HepG2 (cell line): ENCODE data around the gene RNF40. TPM values are rescaled to one million over a fixed set of nuclear protein-coding genes. Genes with fewer than 3 reads are reported as not detected.
A peak's percentile ranks its signal among the peaks of the same experiment; 100 is the strongest.

Source experiments
- ARNT ChIP-seq: fragments of 450-650 bp; IDR thresholded peaks from 2 replicates; pipeline ENCODE4 v1.6.1; 2017
- CHD4 ChIP-seq: fragments of 200-600 bp; sonication (generic); IDR thresholded peaks from 2 replicates; pipeline ENCODE4 v1.7.0; 2017; ENCODE audit warnings: mild to moderate bottlenecking, low read length, borderline replicate concordance
- ESRRA ChIP-seq: sonication (generic); formaldehyde crosslinking; IDR thresholded peaks from 2 replicates; pipeline ENCODE4 v1.5.1; 2020; ENCODE audit warnings: mild to moderate bottlenecking, low read depth, missing genetic modification reagents
- KDM1A ChIP-seq: IDR thresholded peaks from 2 replicates; pipeline ENCODE4 v1.6.1; 2016; ENCODE audit warnings: missing compliant biosample characterization
- NFE2 ChIP-seq: sonication (generic); formaldehyde crosslinking; IDR thresholded peaks from 2 replicates; pipeline ENCODE4 v1.4.0; 2020; ENCODE audit warnings: missing genetic modification reagents
- RNF2 ChIP-seq: fragments of 450-650 bp; conservative IDR thresholded peaks from 2 replicates; pipeline ENCODE4 v1.6.1; 2016; ENCODE audit warnings: low read depth
- SALL2 ChIP-seq: sonication (generic); formaldehyde crosslinking; IDR thresholded peaks from 2 replicates; pipeline ENCODE4 v1.8.1; 2023; ENCODE audit warnings: mild to moderate bottlenecking, missing genetic modification reagents, inconsistent platforms
- ZFP62 ChIP-seq: sonication (generic); formaldehyde crosslinking; IDR thresholded peaks from 2 replicates; pipeline ENCODE4 v1.4.0; 2020; ENCODE audit warnings: missing genetic modification reagents
- ZNF382 ChIP-seq: sonication (generic); formaldehyde crosslinking; IDR thresholded peaks from 2 replicates; pipeline ENCODE4 v1.5.0; 2020; ENCODE audit warnings: missing genetic modification reagents, mild to moderate bottlenecking, borderline replicate concordance
- ZNF383 ChIP-seq: sonication (generic); formaldehyde crosslinking; IDR thresholded peaks from 2 replicates; pipeline ENCODE4 v1.4.0; 2020; ENCODE audit warnings: missing genetic modification reagents, mild to moderate bottlenecking, borderline replicate concordance
- polyA plus RNA-seq, 8 experiments: library from polyadenylated mRNA; depleted of rRNA in 3 of 8; stranded (reverse) in 7 of 8; unstranded in 1 of 8; fragments of >200 nt; fragmentation: Illumina TruSeq in 4 of 8; extraction: Trizol in 4 of 8; gene quantifications; 2 replicates each; pipeline versions ENCODE4 v1.2.1 to v1.2.3, GENCODE V29; 2011 to 2016; ENCODE audit warnings: low read depth in 4 of 8, missing spikeins in 1 of 8, mixed read lengths in 1 of 8; ENCODE audit not compliant: insufficient read depth in 1 of 8
- total RNA-seq, 5 experiments: library from RNA; depleted of rRNA; stranded (reverse); fragments of >200 nt; fragmentation: Illumina TruSeq; extraction: Trizol; gene quantifications; 2 replicates each; pipeline ENCODE4 v1.2.3, GENCODE V29; 2016; ENCODE audit warnings: low read depth in 1 of 5
- TF ChIP-seq, protein P1 (sequence below): sonication (generic); formaldehyde crosslinking; IDR thresholded peaks from 2 replicates; pipeline ENCODE4 v1.9.0; 2021; ENCODE audit warnings: mild to moderate bottlenecking, missing genetic modification reagents
- TF ChIP-seq, protein P2 (sequence below): sonication (generic); formaldehyde crosslinking; IDR thresholded peaks from 2 replicates; pipeline ENCODE4 v1.4.0; 2020; ENCODE audit warnings: mild to moderate bottlenecking, missing genetic modification reagents
- TF ChIP-seq, protein P3 (sequence below): sonication (generic); formaldehyde crosslinking; IDR thresholded peaks from 2 replicates; pipeline ENCODE4 v1.5.1; 2020; ENCODE audit warnings: missing genetic modification reagents, mild to moderate bottlenecking, borderline replicate concordance
- TF ChIP-seq, protein P4 (sequence below): sonication (generic); formaldehyde crosslinking; IDR thresholded peaks from 2 replicates; pipeline ENCODE4 v1.4.0; 2020; ENCODE audit warnings: missing genetic modification reagents

Gene RNF40
- total and polyA plus RNA-seq, 2 of the 13 experiments (the other 11 are each of a cell fraction or from before 2014, with no cell fraction given) = 84.0 to 85.6 TPM

DNA sequence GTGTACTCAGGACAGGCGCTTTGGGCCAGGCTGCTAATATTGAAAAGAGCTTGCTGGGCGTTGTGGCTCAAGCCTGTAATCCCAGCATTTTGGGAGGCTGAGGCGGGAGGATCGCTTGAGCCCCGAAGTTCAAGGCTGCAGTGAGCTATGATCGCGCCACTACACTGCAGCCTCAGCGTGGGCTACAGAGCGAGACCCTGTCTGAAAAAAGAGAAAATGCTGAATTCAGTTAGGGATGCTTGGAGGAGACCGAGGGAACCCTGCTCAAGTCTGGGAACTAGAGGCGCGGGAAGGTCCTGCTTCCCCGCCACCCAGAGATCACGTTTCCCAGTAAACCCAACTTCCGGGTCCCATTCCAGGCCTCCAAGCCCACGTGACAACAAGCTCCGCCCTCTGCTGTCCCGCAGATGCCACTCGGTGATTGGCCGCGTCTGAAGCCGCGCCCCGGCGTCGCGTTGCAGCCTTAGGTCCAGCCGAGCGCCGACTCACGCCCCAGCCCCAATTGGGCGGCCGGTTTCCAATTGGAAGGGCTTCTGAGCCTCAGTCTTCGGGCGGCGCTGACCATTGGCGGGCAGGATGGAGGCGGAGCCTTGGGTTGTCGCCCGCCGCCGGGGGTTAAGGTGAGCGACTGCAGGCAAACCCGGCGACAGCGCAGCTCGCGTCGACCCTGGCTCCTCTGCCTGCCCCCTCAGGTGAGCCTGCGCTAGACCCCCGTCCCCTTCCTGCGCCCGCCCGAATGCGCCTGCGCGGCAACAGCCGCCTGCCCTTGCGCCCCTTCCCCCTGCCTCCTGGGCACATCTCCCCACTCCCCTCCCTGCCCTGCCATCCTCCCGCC, 14.1 kb upstream of the RNF40 start, which contains the start of gene PHKG2 (continued):
- TF ChIP-seq, protein P1, sequence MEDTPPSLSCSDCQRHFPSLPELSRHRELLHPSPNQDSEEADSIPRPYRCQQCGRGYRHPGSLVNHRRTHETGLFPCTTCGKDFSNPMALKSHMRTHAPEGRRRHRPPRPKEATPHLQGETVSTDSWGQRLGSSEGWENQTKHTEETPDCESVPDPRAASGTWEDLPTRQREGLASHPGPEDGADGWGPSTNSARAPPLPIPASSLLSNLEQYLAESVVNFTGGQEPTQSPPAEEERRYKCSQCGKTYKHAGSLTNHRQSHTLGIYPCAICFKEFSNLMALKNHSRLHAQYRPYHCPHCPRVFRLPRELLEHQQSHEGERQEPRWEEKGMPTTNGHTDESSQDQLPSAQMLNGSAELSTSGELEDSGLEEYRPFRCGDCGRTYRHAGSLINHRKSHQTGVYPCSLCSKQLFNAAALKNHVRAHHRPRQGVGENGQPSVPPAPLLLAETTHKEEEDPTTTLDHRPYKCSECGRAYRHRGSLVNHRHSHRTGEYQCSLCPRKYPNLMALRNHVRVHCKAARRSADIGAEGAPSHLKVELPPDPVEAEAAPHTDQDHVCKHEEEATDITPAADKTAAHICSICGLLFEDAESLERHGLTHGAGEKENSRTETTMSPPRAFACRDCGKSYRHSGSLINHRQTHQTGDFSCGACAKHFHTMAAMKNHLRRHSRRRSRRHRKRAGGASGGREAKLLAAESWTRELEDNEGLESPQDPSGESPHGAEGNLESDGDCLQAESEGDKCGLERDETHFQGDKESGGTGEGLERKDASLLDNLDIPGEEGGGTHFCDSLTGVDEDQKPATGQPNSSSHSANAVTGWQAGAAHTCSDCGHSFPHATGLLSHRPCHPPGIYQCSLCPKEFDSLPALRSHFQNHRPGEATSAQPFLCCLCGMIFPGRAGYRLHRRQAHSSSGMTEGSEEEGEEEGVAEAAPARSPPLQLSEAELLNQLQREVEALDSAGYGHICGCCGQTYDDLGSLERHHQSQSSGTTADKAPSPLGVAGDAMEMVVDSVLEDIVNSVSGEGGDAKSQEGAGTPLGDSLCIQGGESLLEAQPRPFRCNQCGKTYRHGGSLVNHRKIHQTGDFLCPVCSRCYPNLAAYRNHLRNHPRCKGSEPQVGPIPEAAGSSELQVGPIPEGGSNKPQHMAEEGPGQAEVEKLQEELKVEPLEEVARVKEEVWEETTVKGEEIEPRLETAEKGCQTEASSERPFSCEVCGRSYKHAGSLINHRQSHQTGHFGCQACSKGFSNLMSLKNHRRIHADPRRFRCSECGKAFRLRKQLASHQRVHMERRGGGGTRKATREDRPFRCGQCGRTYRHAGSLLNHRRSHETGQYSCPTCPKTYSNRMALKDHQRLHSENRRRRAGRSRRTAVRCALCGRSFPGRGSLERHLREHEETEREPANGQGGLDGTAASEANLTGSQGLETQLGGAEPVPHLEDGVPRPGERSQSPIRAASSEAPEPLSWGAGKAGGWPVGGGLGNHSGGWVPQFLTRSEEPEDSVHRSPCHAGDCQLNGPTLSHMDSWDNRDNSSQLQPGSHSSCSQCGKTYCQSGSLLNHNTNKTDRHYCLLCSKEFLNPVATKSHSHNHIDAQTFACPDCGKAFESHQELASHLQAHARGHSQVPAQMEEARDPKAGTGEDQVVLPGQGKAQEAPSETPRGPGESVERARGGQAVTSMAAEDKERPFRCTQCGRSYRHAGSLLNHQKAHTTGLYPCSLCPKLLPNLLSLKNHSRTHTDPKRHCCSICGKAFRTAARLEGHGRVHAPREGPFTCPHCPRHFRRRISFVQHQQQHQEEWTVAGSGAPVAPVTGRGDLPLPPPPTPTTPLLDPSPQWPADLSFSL = no peak
- TF ChIP-seq ZNF383 (CRISPR knock-in tag) = no peak
- no peak for TF ChIP-seq RNF2
- TF ChIP-seq ESRRA (CRISPR knock-in tag) = no peak; the same call in 1 of the 2 replicates
- TF ChIP-seq, protein P2, sequence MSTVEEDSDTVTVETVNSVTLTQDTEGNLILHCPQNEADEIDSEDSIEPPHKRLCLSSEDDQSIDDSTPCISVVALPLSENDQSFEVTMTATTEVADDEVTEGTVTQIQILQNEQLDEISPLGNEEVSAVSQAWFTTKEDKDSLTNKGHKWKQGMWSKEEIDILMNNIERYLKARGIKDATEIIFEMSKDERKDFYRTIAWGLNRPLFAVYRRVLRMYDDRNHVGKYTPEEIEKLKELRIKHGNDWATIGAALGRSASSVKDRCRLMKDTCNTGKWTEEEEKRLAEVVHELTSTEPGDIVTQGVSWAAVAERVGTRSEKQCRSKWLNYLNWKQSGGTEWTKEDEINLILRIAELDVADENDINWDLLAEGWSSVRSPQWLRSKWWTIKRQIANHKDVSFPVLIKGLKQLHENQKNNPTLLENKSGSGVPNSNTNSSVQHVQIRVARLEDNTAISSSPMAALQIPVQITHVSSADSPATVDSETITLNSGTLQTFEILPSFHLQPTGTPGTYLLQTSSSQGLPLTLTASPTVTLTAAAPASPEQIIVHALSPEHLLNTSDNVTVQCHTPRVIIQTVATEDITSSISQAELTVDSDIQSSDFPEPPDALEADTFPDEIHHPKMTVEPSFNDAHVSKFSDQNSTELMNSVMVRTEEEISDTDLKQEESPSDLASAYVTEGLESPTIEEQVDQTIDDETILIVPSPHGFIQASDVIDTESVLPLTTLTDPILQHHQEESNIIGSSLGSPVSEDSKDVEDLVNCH (CRISPR knock-in tag) = no peak
- no peak; the same call in 1 of the 2 replicates for TF ChIP-seq SALL2
- TF ChIP-seq CHD4 = 0 out of 2 replicates have a peak, but pooled peaks have one; percentile 30
- TF ChIP-seq, protein P3, sequence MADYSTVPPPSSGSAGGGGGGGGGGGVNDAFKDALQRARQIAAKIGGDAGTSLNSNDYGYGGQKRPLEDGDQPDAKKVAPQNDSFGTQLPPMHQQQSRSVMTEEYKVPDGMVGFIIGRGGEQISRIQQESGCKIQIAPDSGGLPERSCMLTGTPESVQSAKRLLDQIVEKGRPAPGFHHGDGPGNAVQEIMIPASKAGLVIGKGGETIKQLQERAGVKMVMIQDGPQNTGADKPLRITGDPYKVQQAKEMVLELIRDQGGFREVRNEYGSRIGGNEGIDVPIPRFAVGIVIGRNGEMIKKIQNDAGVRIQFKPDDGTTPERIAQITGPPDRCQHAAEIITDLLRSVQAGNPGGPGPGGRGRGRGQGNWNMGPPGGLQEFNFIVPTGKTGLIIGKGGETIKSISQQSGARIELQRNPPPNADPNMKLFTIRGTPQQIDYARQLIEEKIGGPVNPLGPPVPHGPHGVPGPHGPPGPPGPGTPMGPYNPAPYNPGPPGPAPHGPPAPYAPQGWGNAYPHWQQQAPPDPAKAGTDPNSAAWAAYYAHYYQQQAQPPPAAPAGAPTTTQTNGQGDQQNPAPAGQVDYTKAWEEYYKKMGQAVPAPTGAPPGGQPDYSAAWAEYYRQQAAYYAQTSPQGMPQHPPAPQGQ (CRISPR knock-in tag) = no peak
- TF ChIP-seq, protein P4, sequence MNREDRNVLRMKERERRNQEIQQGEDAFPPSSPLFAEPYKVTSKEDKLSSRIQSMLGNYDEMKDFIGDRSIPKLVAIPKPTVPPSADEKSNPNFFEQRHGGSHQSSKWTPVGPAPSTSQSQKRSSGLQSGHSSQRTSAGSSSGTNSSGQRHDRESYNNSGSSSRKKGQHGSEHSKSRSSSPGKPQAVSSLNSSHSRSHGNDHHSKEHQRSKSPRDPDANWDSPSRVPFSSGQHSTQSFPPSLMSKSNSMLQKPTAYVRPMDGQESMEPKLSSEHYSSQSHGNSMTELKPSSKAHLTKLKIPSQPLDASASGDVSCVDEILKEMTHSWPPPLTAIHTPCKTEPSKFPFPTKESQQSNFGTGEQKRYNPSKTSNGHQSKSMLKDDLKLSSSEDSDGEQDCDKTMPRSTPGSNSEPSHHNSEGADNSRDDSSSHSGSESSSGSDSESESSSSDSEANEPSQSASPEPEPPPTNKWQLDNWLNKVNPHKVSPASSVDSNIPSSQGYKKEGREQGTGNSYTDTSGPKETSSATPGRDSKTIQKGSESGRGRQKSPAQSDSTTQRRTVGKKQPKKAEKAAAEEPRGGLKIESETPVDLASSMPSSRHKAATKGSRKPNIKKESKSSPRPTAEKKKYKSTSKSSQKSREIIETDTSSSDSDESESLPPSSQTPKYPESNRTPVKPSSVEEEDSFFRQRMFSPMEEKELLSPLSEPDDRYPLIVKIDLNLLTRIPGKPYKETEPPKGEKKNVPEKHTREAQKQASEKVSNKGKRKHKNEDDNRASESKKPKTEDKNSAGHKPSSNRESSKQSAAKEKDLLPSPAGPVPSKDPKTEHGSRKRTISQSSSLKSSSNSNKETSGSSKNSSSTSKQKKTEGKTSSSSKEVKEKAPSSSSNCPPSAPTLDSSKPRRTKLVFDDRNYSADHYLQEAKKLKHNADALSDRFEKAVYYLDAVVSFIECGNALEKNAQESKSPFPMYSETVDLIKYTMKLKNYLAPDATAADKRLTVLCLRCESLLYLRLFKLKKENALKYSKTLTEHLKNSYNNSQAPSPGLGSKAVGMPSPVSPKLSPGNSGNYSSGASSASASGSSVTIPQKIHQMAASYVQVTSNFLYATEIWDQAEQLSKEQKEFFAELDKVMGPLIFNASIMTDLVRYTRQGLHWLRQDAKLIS (CRISPR knock-in tag) = no peak; the same call in 1 of the 2 replicates
- no peak for TF ChIP-seq NFE2 (CRISPR knock-in tag)
- no peak for TF ChIP-seq ZNF382
- no peak for TF ChIP-seq KDM1A (CRISPR knock-in tag)
- no peak for TF ChIP-seq ARNT
- 0 out of 2 replicates have a peak, but pooled peaks have one; percentile 11 for TF ChIP-seq ZFP62 (CRISPR knock-in tag)
